Endothelial cell of umbilical vein (primary cell): ENCODE measurements around the gene DAB2IP. TPM values are rescaled to one million over a fixed set of nuclear protein-coding genes. Genes with fewer than 3 reads are reported as not detected.

Experiments
- BruUV-seq: library from RNA; stranded (reverse); fragments of 400-500 nt; replicated peaks from 2 replicates; lab custom pipeline; 2021; lab: Mats Ljungman, UMichigan
- CTCF ChIA-PET: fragments of 300-600, 350-600 bp; sonication (Branson Sonifier 250); formaldehyde crosslinking; loops from one replicate; lab custom pipeline; 2021; ENCODE audit warnings: antibody characterized with exemption, inconsistent platforms; lab: Charles Lee
- POLR2A ChIA-PET: fragments of 300-600, 350-600 bp; sonication (Branson Sonifier 250); formaldehyde crosslinking; loops from one replicate; lab custom pipeline; 2021; ENCODE audit warnings: antibody characterized with exemption, inconsistent platforms; lab: Charles Lee
- DNase-seq: peaks from one replicate; pipeline ENCODE4 v3.0.0-alpha.2; 2011; ENCODE audit warnings: low read depth, low spot score
- FAIRE-seq: peaks from 2 replicates; lab custom pipeline; 2011; peaks lifted over from hg19 to GRCh38; lab: Jason Lieb, UNC
- H2AFZ ChIP-seq: 2 replicates; pipeline ENCODE4 v1.6.0; 2012; ENCODE audit warnings: low read depth, low read length, control low read depth, inconsistent platforms
- H3K27ac ChIP-seq: 2 replicates; pipeline ENCODE4 v1.5.1; 2011; ENCODE audit warnings: low read depth, mild to moderate bottlenecking, control low read depth, low read length, moderate library complexity; ENCODE audit not compliant: insufficient read depth
- H3K27me3 ChIP-seq, 2 experiments: 2 replicates each; pipeline versions ENCODE4 v1.6.0 to v1.6.1; 2011; ENCODE audit warnings: low read length in 2 of 2, mixed read lengths in 1 of 2; ENCODE audit not compliant: control insufficient read depth in 2 of 2, insufficient read depth in 2 of 2
- H3K36me3 ChIP-seq, 2 experiments: 2 replicates in 1 of 2; 3 replicates in 1 of 2; pipeline ENCODE4 v1.5.1; 2011; ENCODE audit warnings: low read length in 2 of 2, mild to moderate bottlenecking in 1 of 2, moderate library complexity in 1 of 2; ENCODE audit not compliant: control insufficient read depth in 2 of 2, insufficient read depth in 2 of 2; ENCODE audit errors: extremely low read depth in 1 of 2
- H3K4me1 ChIP-seq: 3 replicates; pipeline ENCODE4 v1.5.1; 2011; ENCODE audit warnings: mild to moderate bottlenecking, low read length; ENCODE audit not compliant: control insufficient read depth, insufficient read depth; ENCODE audit errors: extremely low read depth
- H3K4me2 ChIP-seq: 2 replicates; pipeline ENCODE4 v1.6.1; 2011; ENCODE audit warnings: low read length, control low read depth, mixed read lengths; ENCODE audit not compliant: insufficient read depth
- H3K4me3 ChIP-seq, 3 experiments: fragments of 200-600 bp in 1 of 3; sonication (generic), shearing (Covaris generic) in 1 of 3; replicated peaks in 1 of 3; 2 replicates each; pipeline ENCODE4 v1.5.1; 2011 to 2016; ENCODE audit warnings: control low read depth in 3 of 3, low read length in 3 of 3, mild to moderate bottlenecking in 2 of 3, inconsistent platforms in 1 of 3, low read depth in 1 of 3, moderate library complexity in 1 of 3; ENCODE audit not compliant: insufficient read depth in 1 of 3
- H3K79me2 ChIP-seq: 2 replicates; pipeline ENCODE4 v1.6.0; 2012; ENCODE audit warnings: low read length, inconsistent platforms; ENCODE audit not compliant: control insufficient read depth, insufficient read depth
- H3K9ac ChIP-seq: replicated peaks from 2 replicates; pipeline ENCODE3; 2011; ENCODE audit warnings: low read length, control low read depth; ENCODE audit not compliant: insufficient read depth; ENCODE audit errors: extremely low read depth
- H3K9me1 ChIP-seq: replicated peaks from 3 replicates; pipeline ENCODE4 v1.6.0; 2011; ENCODE audit warnings: mild to moderate bottlenecking, low read length; ENCODE audit not compliant: control insufficient read depth, insufficient read depth; ENCODE audit errors: extremely low read depth
- H3K9me3 ChIP-seq: replicated peaks from 2 replicates; pipeline ENCODE4 v1.5.1; 2012; ENCODE audit warnings: low read length, inconsistent platforms; ENCODE audit not compliant: control insufficient read depth, insufficient read depth
- H4K20me1 ChIP-seq: replicated peaks from 2 replicates; pipeline ENCODE3; 2011; ENCODE audit warnings: mild to moderate bottlenecking, low read length; ENCODE audit not compliant: control insufficient read depth, insufficient read depth; ENCODE audit errors: extremely low read depth
- EZH2 ChIP-seq: IDR thresholded peaks from 2 replicates; pipeline ENCODE4 v1.6.1; 2012; ENCODE audit warnings: borderline replicate concordance, low read depth, mild to moderate bottlenecking, moderate library complexity, low read length, inconsistent platforms; ENCODE audit not compliant: severe bottlenecking
- FOS ChIP-seq: IDR thresholded peaks from 2 replicates; pipeline ENCODE4 v1.6.1; 2011; ENCODE audit warnings: mild to moderate bottlenecking, low read length, moderate library complexity, borderline replicate concordance; ENCODE audit not compliant: insufficient read depth
- GATA2 ChIP-seq: IDR thresholded peaks from 2 replicates; pipeline ENCODE4 v1.7.0; 2011; ENCODE audit warnings: low read depth, mild to moderate bottlenecking, moderate library complexity, mixed read lengths, low read length; ENCODE audit not compliant: insufficient read length, insufficient read depth
- JUN ChIP-seq: IDR thresholded peaks from 2 replicates; pipeline ENCODE4 v1.6.1; 2011; ENCODE audit warnings: borderline replicate concordance, low read depth; ENCODE audit not compliant: insufficient read length, insufficient read depth
- MAX ChIP-seq: IDR thresholded peaks from 2 replicates; pipeline ENCODE4 v1.6.1; 2011; ENCODE audit not compliant: insufficient read depth, insufficient read length
- MYC ChIP-seq: IDR thresholded peaks from one replicate; pipeline ENCODE4 v1.6.1; 2011; ENCODE audit warnings: mild to moderate bottlenecking, low read depth, low read length
- POLR2A ChIP-seq: IDR thresholded peaks from 2 replicates; pipeline ENCODE4 v1.6.1; 2012; ENCODE audit warnings: low read depth, mild to moderate bottlenecking, control low read depth, low read length
- POLR2AphosphoS5 ChIP-seq: IDR thresholded peaks from 2 replicates; pipeline ENCODE4 v1.6.1; 2012; ENCODE audit warnings: low read depth, mild to moderate bottlenecking, control low read depth, low read length, moderate library complexity; ENCODE audit not compliant: insufficient read depth
- dilution Hi-C: fragments of 300-500 bp; cut with MboI; formaldehyde crosslinking; loops from one replicate; pipeline ENCODE4 v1.15.0; 2019; ENCODE audit warnings: low sequenced_read_pairs; ENCODE audit not compliant: extremely low pct_ligation_motif_present
- intact Hi-C: fragments of 100-400 bp; cut with micrococcal nuclease; formaldehyde crosslinking; loops from one replicate; pipeline ENCODE4 v1.10.0; 2022
- polyA plus RNA-seq, 4 experiments: library from polyadenylated mRNA; depleted of rRNA in 3 of 4; stranded (reverse) in 3 of 4; unstranded in 1 of 4; fragments of >200 nt; gene quantifications; 2 replicates each; pipeline versions ENCODE4 v1.2.1 to v1.2.3, GENCODE V29; 2011 to 2012; ENCODE audit warnings: missing spikeins in 1 of 4
- total RNA-seq: library from RNA; stranded (reverse); gene quantifications from 2 replicates; pipeline ENCODE4 v1.2.3, GENCODE V29; 2021
- TF ChIP-seq, protein P1 (sequence below), 2 donors: IDR thresholded peaks; 1 replicate in 1 of 2; 2 replicates in 1 of 2; pipeline ENCODE4 v1.5.1; 2011; ENCODE audit warnings: low read length in 2 of 2, mild to moderate bottlenecking in 2 of 2, moderate library complexity in 2 of 2, control low read depth in 1 of 2, inconsistent platforms in 1 of 2, low read depth in 1 of 2; ENCODE audit not compliant: insufficient read depth in 1 of 2; ENCODE audit errors: extremely low read depth in 1 of 2

The DAB2IP gene
- total and polyA plus RNA-seq, 2 donors (not counting 3 experiments of a cell fraction or from before 2014, with no cell fraction given) = 29.2 to 53.6 TPM

DNA sequence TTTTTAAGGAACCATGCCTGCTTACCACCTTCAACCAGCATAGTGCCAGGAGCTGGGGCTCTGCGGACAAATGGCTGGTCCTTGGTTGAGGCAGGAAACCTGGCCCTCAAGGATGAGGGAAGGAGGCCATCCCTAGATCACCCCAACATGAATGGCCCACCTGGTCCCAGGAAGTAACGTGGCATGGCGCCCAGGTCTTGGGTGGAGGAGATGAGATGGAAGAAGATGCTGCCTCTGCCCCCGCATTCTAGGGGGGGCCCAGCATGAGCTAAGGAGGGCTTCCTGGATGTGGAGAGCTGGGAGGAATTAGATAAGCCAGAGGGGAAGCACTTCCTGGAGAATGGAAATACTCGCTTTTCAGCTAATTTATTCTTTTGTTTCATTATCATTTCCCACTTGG, 95.0 kb downstream of the DAB2IP start:
- Histone ChIP-seq H3K27me3 (no peaks in the 10 kb centered on the region), H3K9me1 (no peaks in the 10 kb centered on the region), H2AFZ (no peak overlapping the region), H3K9ac (no peak overlapping the region), H3K4me3 (no peak overlapping the region), H3K79me2 (peaks cover 11% of the 10 kb centered on the region), H3K4me1 (peaks cover 23% of the 10 kb centered on the region), H4K20me1 (no peaks in the 10 kb centered on the region), H3K27ac (no peak overlapping the region), H3K36me3 (peaks cover 0 to 2% of the 10 kb centered on the region in 2 experiments), H3K9me3 (no peaks in the 10 kb centered on the region), H3K4me2 (no peak overlapping the region)
- POLR2A ChIA-PET = no interaction called here
- dilution Hi-C loops (no loop called here), intact Hi-C loops (no loop called here)
- BruUV-seq = no TSS peak
- no peak for TF ChIP-seq JUN
- TF ChIP-seq POLR2A = no peak
- TF ChIP-seq, protein P1, sequence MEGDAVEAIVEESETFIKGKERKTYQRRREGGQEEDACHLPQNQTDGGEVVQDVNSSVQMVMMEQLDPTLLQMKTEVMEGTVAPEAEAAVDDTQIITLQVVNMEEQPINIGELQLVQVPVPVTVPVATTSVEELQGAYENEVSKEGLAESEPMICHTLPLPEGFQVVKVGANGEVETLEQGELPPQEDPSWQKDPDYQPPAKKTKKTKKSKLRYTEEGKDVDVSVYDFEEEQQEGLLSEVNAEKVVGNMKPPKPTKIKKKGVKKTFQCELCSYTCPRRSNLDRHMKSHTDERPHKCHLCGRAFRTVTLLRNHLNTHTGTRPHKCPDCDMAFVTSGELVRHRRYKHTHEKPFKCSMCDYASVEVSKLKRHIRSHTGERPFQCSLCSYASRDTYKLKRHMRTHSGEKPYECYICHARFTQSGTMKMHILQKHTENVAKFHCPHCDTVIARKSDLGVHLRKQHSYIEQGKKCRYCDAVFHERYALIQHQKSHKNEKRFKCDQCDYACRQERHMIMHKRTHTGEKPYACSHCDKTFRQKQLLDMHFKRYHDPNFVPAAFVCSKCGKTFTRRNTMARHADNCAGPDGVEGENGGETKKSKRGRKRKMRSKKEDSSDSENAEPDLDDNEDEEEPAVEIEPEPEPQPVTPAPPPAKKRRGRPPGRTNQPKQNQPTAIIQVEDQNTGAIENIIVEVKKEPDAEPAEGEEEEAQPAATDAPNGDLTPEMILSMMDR (IDR thresholded peaks at IDR 0.05; ENCODE audit: extremely low read depth in 1 of 2, insufficient read depth in 1 of 2, low read depth in 1 of 2, low read length in 2 of 2) = no peak
- no peak for TF ChIP-seq MYC
- no peak for TF ChIP-seq GATA2
- no peak for TF ChIP-seq POLR2AphosphoS5
- TF ChIP-seq MAX = no peak
- no peak for TF ChIP-seq EZH2
- no peak for TF ChIP-seq FOS
- CTCF ChIA-PET = interaction anchor here (1.0 to 1.5 kb wide), 3 partner anchors 29 to 259 kb away, joined by 3 read pairs; no protein-coding TSS in a partner anchor
- FAIRE-seq (no peak), DNase-seq (no peak)
